ENCODE measurements around the gene ZNF277.

DNA sequence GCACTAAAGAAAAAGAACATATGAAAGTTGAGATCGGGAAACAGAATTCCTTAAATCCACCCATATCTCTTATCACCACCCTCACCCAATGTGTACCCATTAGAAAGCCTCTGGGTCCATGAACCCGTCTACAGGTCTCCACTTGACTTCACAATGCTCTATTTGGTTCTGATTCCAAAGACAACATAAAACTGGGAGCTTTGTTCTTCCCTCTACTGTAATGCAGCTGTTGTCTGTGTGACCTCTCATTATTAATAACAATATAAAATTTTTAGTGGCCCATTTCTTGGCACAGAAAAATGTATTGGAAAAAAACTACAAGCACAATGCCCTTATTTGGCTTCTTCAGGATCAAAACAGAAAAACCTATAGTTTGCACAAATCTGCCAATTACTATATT, 30.3 kb upstream of the ZNF277 start:
- TF ChIP-seq, protein P1, sequence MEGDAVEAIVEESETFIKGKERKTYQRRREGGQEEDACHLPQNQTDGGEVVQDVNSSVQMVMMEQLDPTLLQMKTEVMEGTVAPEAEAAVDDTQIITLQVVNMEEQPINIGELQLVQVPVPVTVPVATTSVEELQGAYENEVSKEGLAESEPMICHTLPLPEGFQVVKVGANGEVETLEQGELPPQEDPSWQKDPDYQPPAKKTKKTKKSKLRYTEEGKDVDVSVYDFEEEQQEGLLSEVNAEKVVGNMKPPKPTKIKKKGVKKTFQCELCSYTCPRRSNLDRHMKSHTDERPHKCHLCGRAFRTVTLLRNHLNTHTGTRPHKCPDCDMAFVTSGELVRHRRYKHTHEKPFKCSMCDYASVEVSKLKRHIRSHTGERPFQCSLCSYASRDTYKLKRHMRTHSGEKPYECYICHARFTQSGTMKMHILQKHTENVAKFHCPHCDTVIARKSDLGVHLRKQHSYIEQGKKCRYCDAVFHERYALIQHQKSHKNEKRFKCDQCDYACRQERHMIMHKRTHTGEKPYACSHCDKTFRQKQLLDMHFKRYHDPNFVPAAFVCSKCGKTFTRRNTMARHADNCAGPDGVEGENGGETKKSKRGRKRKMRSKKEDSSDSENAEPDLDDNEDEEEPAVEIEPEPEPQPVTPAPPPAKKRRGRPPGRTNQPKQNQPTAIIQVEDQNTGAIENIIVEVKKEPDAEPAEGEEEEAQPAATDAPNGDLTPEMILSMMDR (IDR thresholded peaks at IDR 0.05): no peak
- TF ChIP-seq POLR2A (IDR thresholded peaks at IDR 0.05): no peak
